MM.1S (cell line): ENCODE results near the gene ARHGAP8.

Experiments
- CTCF ChIP-seq: fragments of 300-600 bp; sonication (generic); IDR thresholded peaks from 2 replicates; pipeline ENCODE4 v1.5.1; 2016; ENCODE audit warnings: antibody characterized with exemption, low read length, mixed read lengths
- EZH2phosphoT487 ChIP-seq: fragments of 300-600 bp; sonication (generic); IDR thresholded peaks from 2 replicates; pipeline ENCODE4 v1.6.1; 2018; ENCODE audit warnings: antibody characterized with exemption, low read length

GRCh38 chr22:44726439-44726838, 25.9 kb upstream of the ARHGAP8 start:
- TF ChIP-seq CTCF (no peak), EZH2phosphoT487 (no peak)
